K562 (cell line): ENCODE results near the gene SEC61A1. TPM values are rescaled to one million over a fixed set of nuclear protein-coding genes. Genes with fewer than 3 reads are reported as not detected.

Experiments
- DPF2 ChIP-seq: fragments of 450-650 bp; IDR thresholded peaks from 2 replicates; pipeline ENCODE4 v1.6.1; 2016
- ESRRA ChIP-seq: fragments of 450-650 bp; IDR thresholded peaks from 2 replicates; pipeline ENCODE4 v1.6.1; 2014; ENCODE audit warnings: low read depth, mild to moderate bottlenecking, moderate library complexity, borderline replicate concordance
- MECOM ChIP-seq: fragments of 250-450 bp; sonication (Bioruptor Pico); IDR thresholded peaks from 2 replicates; pipeline ENCODE4 v1.8.0; 2022; ENCODE audit warnings: inconsistent platforms
- MTA1 ChIP-seq: fragments of 450-650 bp; IDR thresholded peaks from 2 replicates; pipeline ENCODE4 v1.6.1; 2017; ENCODE audit warnings: borderline replicate concordance
- NUFIP1 ChIP-seq: fragments of 450-650 bp; IDR thresholded peaks from 2 replicates; pipeline ENCODE4 v1.6.1; 2018; ENCODE audit not compliant: partially characterized antibody
- PTBP1 ChIP-seq: fragments of 200-400 bp; formaldehyde crosslinking; IDR thresholded peaks from 2 replicates; pipeline ENCODE4 v1.6.1; 2017; ENCODE audit warnings: low read depth, low read length
- SOX6 ChIP-seq: fragments of 450-650 bp; IDR thresholded peaks from 2 replicates; pipeline ENCODE4 v1.6.1; 2014; ENCODE audit warnings: mild to moderate bottlenecking
- SP2 ChIP-seq: IDR thresholded peaks from 2 replicates; pipeline ENCODE4 v1.6.1; 2011; ENCODE audit warnings: mild to moderate bottlenecking, low read depth, low read length, moderate library complexity; ENCODE audit not compliant: poor library complexity, severe bottlenecking; ENCODE audit errors: extremely low read depth
- TAL1 ChIP-seq: fragments of 450-650 bp; IDR thresholded peaks from 2 replicates; pipeline ENCODE4 v1.6.1; 2016; ENCODE audit warnings: mild to moderate bottlenecking
- THRAP3 ChIP-seq: fragments of 450-650 bp; IDR thresholded peaks from 2 replicates; pipeline ENCODE4 v1.6.1; 2016; ENCODE audit warnings: mild to moderate bottlenecking, inconsistent platforms, borderline replicate concordance
- ZNF696 ChIP-seq: fragments of 250-450 bp; sonication (Bioruptor Pico); conservative IDR thresholded peaks from 2 replicates; pipeline ENCODE4 v1.4.0; 2020; ENCODE audit warnings: mild to moderate bottlenecking, moderate library complexity
- polyA plus RNA-seq, 8 experiments: library from polyadenylated mRNA; depleted of rRNA in 4 of 8; stranded (reverse) in 5 of 8; unstranded in 3 of 8; fragments of >200 nt; fragmentation: Nextera tagmentation in 2 of 8; fragmentation: Illumina TruSeq in 1 of 8; extraction: Ambion mirVana in 2 of 8; extraction: Trizol in 1 of 8; gene quantifications; 2 replicates each; pipeline versions ENCODE4 v1.2.1 to v1.2.3, GENCODE V29; 2011 to 2014; ENCODE audit warnings: inconsistent platforms in 1 of 8, missing spikeins in 1 of 8
- total RNA-seq, 7 experiments: library from RNA; depleted of rRNA in 6 of 7; stranded (reverse); fragments of >200 nt in 6 of 7; fragmentation: Illumina TruSeq in 2 of 7; extraction: Trizol in 2 of 7; gene quantifications; 2 replicates each; pipeline versions ENCODE4 v1.2.1 to v1.2.3, GENCODE V29; 2011 to 2021; ENCODE audit warnings: low replicate concordance in 1 of 7
- TF ChIP-seq, protein P1 (sequence below): fragments of 250-450 bp; sonication (Bioruptor Pico); IDR thresholded peaks from 2 replicates; pipeline ENCODE4 v1.9.0; 2021; ENCODE audit warnings: mild to moderate bottlenecking, inconsistent platforms
- TF ChIP-seq, protein P2 (sequence below): sonication (generic); formaldehyde crosslinking; IDR thresholded peaks from 2 replicates; pipeline ENCODE4 v1.8.0; 2022; ENCODE audit warnings: mild to moderate bottlenecking, missing genetic modification reagents
- TF ChIP-seq, protein P3 (sequence below): fragments of 250-450 bp; sonication (Bioruptor Pico); IDR thresholded peaks from 2 replicates; pipeline ENCODE4 v1.5.0; 2022; ENCODE audit warnings: mild to moderate bottlenecking
- TF ChIP-seq, protein P4 (sequence below): sonication (generic); formaldehyde crosslinking; IDR thresholded peaks from 2 replicates; pipeline ENCODE4 v1.8.0; 2023; ENCODE audit warnings: mild to moderate bottlenecking, missing genetic modification reagents
- TF ChIP-seq, protein P5 (sequence below): IDR thresholded peaks from 2 replicates; pipeline ENCODE4 v1.6.1; 2014; ENCODE audit warnings: antibody characterized with exemption

The SEC61A1 gene
- total and polyA plus RNA-seq, 9 of the 15 experiments (the other 6 are each of a cell fraction or from before 2014, with no cell fraction given), result 1.9 to 140 (median 79.1) TPM

DNA sequence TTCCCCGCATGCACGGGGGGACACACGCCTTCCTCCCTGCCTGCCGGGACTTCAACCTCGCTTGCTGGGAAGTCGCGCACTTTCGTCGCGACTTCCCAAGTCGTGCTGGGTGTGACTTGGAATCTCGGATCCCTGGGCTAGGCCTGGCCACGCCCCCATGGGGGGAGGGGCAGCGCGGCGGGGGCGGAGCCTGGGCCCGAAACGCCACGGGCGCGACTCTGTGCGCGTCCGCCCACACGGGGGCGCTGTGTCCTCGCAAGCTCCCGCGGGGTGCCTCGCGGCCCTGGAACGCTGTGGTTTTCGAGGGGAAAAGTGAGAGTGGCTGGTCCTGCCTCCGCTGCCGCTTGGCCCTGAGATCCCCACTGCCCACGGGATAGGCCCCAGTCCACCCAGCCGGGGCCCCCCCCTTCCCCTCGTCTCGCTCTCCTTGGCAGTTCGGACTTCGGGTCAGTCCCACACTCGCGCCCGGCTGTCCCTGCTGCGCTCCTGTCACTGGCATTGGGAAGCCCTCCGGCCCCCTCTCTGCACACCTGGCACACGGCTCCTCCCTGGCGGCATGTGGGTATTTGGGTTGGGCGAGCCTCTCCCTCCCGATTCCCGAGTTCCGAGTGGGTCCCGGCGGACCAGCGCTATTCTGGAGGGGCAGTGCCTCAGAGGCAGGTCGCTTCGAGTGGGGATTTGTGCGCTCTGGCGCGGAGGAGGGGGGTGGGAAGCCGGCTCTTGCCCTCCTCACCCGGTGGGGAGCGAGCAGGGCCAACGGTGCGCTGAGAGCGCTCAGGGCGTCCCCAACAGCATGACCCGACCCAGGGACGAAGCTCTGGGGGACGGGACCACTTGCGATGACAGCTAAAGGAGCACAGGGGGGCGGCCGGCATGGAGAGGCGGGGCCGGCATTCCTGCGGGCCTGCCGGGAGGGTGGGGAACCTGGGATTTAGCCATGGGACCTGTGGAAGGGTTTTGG lies 23.6 kb downstream of the SEC61A1 start (continued):
- TF ChIP-seq, protein P1, sequence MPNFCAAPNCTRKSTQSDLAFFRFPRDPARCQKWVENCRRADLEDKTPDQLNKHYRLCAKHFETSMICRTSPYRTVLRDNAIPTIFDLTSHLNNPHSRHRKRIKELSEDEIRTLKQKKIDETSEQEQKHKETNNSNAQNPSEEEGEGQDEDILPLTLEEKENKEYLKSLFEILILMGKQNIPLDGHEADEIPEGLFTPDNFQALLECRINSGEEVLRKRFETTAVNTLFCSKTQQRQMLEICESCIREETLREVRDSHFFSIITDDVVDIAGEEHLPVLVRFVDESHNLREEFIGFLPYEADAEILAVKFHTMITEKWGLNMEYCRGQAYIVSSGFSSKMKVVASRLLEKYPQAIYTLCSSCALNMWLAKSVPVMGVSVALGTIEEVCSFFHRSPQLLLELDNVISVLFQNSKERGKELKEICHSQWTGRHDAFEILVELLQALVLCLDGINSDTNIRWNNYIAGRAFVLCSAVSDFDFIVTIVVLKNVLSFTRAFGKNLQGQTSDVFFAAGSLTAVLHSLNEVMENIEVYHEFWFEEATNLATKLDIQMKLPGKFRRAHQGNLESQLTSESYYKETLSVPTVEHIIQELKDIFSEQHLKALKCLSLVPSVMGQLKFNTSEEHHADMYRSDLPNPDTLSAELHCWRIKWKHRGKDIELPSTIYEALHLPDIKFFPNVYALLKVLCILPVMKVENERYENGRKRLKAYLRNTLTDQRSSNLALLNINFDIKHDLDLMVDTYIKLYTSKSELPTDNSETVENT, result no peak
- 0 out of 2 replicates have a peak, but pooled peaks have one; percentile 22 for TF ChIP-seq SOX6
- TF ChIP-seq, protein P2, sequence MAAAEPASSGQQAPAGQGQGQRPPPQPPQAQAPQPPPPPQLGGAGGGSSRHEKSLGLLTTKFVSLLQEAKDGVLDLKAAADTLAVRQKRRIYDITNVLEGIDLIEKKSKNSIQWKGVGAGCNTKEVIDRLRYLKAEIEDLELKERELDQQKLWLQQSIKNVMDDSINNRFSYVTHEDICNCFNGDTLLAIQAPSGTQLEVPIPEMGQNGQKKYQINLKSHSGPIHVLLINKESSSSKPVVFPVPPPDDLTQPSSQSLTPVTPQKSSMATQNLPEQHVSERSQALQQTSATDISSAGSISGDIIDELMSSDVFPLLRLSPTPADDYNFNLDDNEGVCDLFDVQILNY (CRISPR knock-in tag), result no peak
- TF ChIP-seq TAL1, result no peak
- TF ChIP-seq ZNF696, result no peak
- TF ChIP-seq THRAP3, result no peak
- peak; percentile 65; the same call in 1 of the 2 replicates for TF ChIP-seq ESRRA
- no peak for TF ChIP-seq SP2
- TF ChIP-seq, protein P3, sequence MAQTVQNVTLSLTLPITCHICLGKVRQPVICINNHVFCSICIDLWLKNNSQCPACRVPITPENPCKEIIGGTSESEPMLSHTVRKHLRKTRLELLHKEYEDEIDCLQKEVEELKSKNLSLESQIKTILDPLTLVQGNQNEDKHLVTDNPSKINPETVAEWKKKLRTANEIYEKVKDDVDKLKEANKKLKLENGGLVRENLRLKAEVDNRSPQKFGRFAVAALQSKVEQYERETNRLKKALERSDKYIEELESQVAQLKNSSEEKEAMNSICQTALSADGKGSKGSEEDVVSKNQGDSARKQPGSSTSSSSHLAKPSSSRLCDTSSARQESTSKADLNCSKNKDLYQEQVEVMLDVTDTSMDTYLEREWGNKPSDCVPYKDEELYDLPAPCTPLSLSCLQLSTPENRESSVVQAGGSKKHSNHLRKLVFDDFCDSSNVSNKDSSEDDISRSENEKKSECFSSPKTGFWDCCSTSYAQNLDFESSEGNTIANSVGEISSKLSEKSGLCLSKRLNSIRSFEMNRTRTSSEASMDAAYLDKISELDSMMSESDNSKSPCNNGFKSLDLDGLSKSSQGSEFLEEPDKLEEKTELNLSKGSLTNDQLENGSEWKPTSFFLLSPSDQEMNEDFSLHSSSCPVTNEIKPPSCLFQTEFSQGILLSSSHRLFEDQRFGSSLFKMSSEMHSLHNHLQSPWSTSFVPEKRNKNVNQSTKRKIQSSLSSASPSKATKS (CRISPR knock-in tag), result no peak
- no peak for TF ChIP-seq PTBP1
- TF ChIP-seq, protein P4, sequence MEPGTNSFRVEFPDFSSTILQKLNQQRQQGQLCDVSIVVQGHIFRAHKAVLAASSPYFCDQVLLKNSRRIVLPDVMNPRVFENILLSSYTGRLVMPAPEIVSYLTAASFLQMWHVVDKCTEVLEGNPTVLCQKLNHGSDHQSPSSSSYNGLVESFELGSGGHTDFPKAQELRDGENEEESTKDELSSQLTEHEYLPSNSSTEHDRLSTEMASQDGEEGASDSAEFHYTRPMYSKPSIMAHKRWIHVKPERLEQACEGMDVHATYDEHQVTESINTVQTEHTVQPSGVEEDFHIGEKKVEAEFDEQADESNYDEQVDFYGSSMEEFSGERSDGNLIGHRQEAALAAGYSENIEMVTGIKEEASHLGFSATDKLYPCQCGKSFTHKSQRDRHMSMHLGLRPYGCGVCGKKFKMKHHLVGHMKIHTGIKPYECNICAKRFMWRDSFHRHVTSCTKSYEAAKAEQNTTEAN (CRISPR knock-in tag), result no peak
- TF ChIP-seq NUFIP1, result no peak
- TF ChIP-seq, protein P5, sequence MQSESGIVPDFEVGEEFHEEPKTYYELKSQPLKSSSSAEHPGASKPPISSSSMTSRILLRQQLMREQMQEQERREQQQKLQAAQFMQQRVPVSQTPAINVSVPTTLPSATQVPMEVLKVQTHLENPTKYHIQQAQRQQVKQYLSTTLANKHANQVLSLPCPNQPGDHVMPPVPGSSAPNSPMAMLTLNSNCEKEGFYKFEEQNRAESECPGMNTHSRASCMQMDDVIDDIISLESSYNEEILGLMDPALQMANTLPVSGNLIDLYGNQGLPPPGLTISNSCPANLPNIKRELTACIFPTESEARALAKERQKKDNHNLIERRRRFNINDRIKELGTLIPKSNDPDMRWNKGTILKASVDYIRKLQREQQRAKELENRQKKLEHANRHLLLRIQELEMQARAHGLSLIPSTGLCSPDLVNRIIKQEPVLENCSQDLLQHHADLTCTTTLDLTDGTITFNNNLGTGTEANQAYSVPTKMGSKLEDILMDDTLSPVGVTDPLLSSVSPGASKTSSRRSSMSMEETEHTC, result no peak
- TF ChIP-seq DPF2, result no peak
- no peak for TF ChIP-seq MECOM (CRISPR knock-in tag)
- no peak for TF ChIP-seq MTA1
